Chondrocyte (in vitro differentiated cells): ENCODE data around the gene EPHA2. TPM values are rescaled to one million over a fixed set of nuclear protein-coding genes. Genes with fewer than 3 reads are reported as not detected.
A peak's percentile ranks its signal among the peaks of the same experiment; 100 is the strongest.

Experiments used
- DNase-seq: peaks from one replicate; pipeline ENCODE4 v3.0.0; 2021; ENCODE audit warnings: mixed read lengths, low spot score
- H3K27ac Mint-ChIP-seq: one replicate; pipeline ENCODE4 v1.8.0; 2021; ENCODE audit warnings: mild to moderate bottlenecking, moderate library complexity, mixed read lengths; ENCODE audit not compliant: unreplicated experiment
- H3K27me3 Mint-ChIP-seq: 2 replicates; pipeline ENCODE4 v1.8.0; 2021; ENCODE audit warnings: low read depth, mixed read lengths
- H3K36me3 Mint-ChIP-seq: 2 replicates; pipeline ENCODE4 v1.8.0; 2021; ENCODE audit warnings: low read depth, mixed read lengths
- H3K4me1 Mint-ChIP-seq: 2 replicates; pipeline ENCODE4 v1.8.0; 2021; ENCODE audit warnings: low read depth, mild to moderate bottlenecking, mixed read lengths
- H3K4me3 Mint-ChIP-seq: one replicate; pipeline ENCODE4 v1.8.0; 2021; ENCODE audit warnings: mild to moderate bottlenecking, moderate library complexity, mixed read lengths; ENCODE audit not compliant: unreplicated experiment
- H3K9me3 Mint-ChIP-seq: 2 replicates; pipeline ENCODE4 v1.8.0; 2021; ENCODE audit warnings: low read depth, mixed read lengths
- CTCF ChIP-seq: fragments of 200-600 bp; sonication (generic); IDR thresholded peaks from 2 replicates; pipeline ENCODE4 v1.5.0; 2021; ENCODE audit warnings: antibody characterized with exemption, mild to moderate bottlenecking, moderate library complexity
- total RNA-seq: library from RNA; stranded (reverse); gene quantifications from 3 replicates; pipeline ENCODE4 v1.2.1, GENCODE V29; 2021

EPHA2 gene
- total RNA-seq, 1 donor from 2014 or later: 38.5 TPM

GRCh38 chr1:16078925-16079656 lies 76.8 kb downstream of the EPHA2 start:
- H3K36me3 Mint-ChIP-seq: no peaks in the 10 kb centered on the region
- no peak overlapping the region for H3K4me3 Mint-ChIP-seq
- H3K27ac Mint-ChIP-seq: peak overlapping the region; percentile 69
- H3K27me3 Mint-ChIP-seq: no peaks in the 10 kb centered on the region
- H3K4me1 Mint-ChIP-seq: peaks cover 22% of the 10 kb centered on the region
- TF ChIP-seq CTCF: peak; percentile 95
- no peak for DNase-seq
- no peaks in the 10 kb centered on the region for H3K9me3 Mint-ChIP-seq

GRCh38 chr1:16077406-16078245 lies 78.2 kb downstream of the EPHA2 start:
- Mint-ChIP-seq H3K4me1 (peaks cover 24% of the 10 kb centered on the region), H3K27me3 (no peaks in the 10 kb centered on the region), H3K4me3 (no peak overlapping the region), H3K36me3 (no peaks in the 10 kb centered on the region), H3K9me3 (no peaks in the 10 kb centered on the region), H3K27ac (no peak overlapping the region)
- TF ChIP-seq CTCF: no peak
- DNase-seq: no peak

- H3K36me3 Mint-ChIP-seq: no peaks in the 10 kb centered on the region
- H3K4me3 Mint-ChIP-seq: no peak overlapping the region
- no peaks in the 10 kb centered on the region for H3K27me3 Mint-ChIP-seq
- H3K9me3 Mint-ChIP-seq: no peaks in the 10 kb centered on the region
- peaks cover 24% of the 10 kb centered on the region for H3K4me1 Mint-ChIP-seq
- no peak overlapping the region for H3K27ac Mint-ChIP-seq
- DNase-seq: no peak
- no peak for TF ChIP-seq CTCF
These were observed 79.0 kb downstream of the EPHA2 start for GRCh38 chr1:16076865-16077238.

- Mint-ChIP-seq H3K4me3 (no peak overlapping the region), H3K27me3 (no peaks in the 10 kb centered on the region), H3K36me3 (no peaks in the 10 kb centered on the region), H3K4me1 (peaks cover 24% of the 10 kb centered on the region), H3K9me3 (no peaks in the 10 kb centered on the region), H3K27ac (peak overlapping the region; percentile 68)
- DNase-seq: no peak
- no peak for TF ChIP-seq CTCF
These were observed 79.6 kb downstream of the EPHA2 start for GRCh38 chr1:16076031-16076864.
